ENCODE measurements around the gene MSMB. TPM values are rescaled to one million over a fixed set of nuclear protein-coding genes. Genes with fewer than 3 reads are reported as not detected.

MSMB gene
- total and polyA plus RNA-seq, 9 of the 15 experiments (the other 6 are each of a cell fraction or from before 2014, with no cell fraction given): 0.21 to 0.60 TPM; not detected in 7

GRCh38 chr10:46030091-46030937 lies 15.8 kb downstream of the MSMB start, which contains the start of gene NCOA4 (continued):
- TF ChIP-seq ARID4B (CRISPR knock-in tag; IDR thresholded peaks at IDR 0.05): peak; percentile 87
- TF ChIP-seq HLTF (IDR thresholded peaks at IDR 0.05): 0 out of 2 replicates have a peak, but pooled peaks have one; percentile 63
- TF ChIP-seq RBM25 (IDR thresholded peaks at IDR 0.05; ENCODE audit: low read depth, low read length, severe bottlenecking): peak; percentile 84
- TF ChIP-seq HBP1 (CRISPR knock-in tag; IDR thresholded peaks at IDR 0.05): peak; percentile 61; the same call in 1 of the 2 replicates
- no peak for TF ChIP-seq NCOA6 (IDR thresholded peaks at IDR 0.05)
- TF ChIP-seq SMARCE1 (IDR thresholded peaks at IDR 0.05): 0 out of 2 replicates have a peak, but pooled peaks have one; percentile 9
- TF ChIP-seq ZSCAN29 (IDR thresholded peaks at IDR 0.05): no peak
- peak; percentile 25; the same call in 1 of the 2 replicates for TF ChIP-seq TCF3 (CRISPR knock-in tag; IDR thresholded peaks at IDR 0.05)
- TF ChIP-seq ZHX1 (conservative IDR thresholded peaks at IDR 0.05; ENCODE audit: low read length): peak; percentile 99
- peak; percentile 66 for TF ChIP-seq RBM22 (IDR thresholded peaks at IDR 0.05; ENCODE audit: low read depth, low read length, poor library complexity, severe bottlenecking)
- TF ChIP-seq POLR2AphosphoS2 (IDR thresholded peaks at IDR 0.05; ENCODE audit: low read length): peak; percentile 58; the same call in 1 of the 2 replicates
- no peak for TF ChIP-seq FUS (optimal IDR thresholded peaks at IDR 0.05; ENCODE audit: low read depth, low read length)
- TF ChIP-seq NBN (IDR thresholded peaks at IDR 0.05; ENCODE audit: low read depth): 0 out of 2 replicates have a peak, but pooled peaks have one; percentile 29
- peak; percentile 36; the same call in 1 of the 2 replicates for TF ChIP-seq CTBP1 (IDR thresholded peaks at IDR 0.05; ENCODE audit: borderline replicate concordance)
- TF ChIP-seq ZBTB9 (CRISPR knock-in tag; IDR thresholded peaks at IDR 0.05): peak; percentile 70; the same call in 1 of the 2 replicates
- TF ChIP-seq SAP30 (IDR thresholded peaks at IDR 0.05; ENCODE audit: borderline replicate concordance, insufficient read depth, low read depth, low read length, poor library complexity, severe bottlenecking): peak; percentile 89
